NCI-H2196 treated with DMSO at 0.1 percent for 48 hours (cell line): ENCODE data around the gene TENT4A.

Experiments used
- DNase-seq: peaks from one replicate; lab custom pipeline; 2025; ENCODE audit not compliant: unreplicated experiment; lab: John Stamatoyannopoulos, UW

The TENT4A gene

DNA sequence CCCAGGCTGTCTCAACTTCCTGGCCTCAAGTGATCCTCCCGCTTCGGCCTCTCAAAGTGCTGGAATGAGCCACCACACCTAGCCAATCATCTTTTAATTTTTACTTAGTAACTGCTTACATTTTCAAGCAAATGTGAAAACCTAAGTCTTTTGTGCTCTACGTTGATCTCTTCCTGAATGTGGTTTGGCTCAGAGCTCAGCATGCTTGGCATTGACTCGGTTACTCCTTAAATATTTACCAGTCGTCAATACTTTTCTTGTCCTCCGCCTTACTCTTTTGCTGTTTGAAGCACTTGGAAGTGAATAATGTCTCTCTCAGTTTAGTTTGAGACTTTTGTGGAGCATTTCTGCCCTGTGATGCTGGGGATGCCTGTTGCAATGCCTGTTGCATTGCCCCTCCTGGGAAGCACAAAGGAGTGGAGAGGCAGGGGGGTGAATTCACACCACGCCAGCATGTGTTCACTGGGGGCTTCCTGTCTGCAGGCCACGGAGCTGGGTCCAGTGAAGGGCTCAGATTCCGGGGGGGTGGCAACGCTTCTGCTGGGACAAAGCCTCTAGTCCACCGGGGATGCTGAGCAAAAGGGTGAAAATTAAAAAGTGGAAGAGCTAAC, 13.1 kb upstream of the TENT4A start:
- DNase-seq, result no peak

DNA sequence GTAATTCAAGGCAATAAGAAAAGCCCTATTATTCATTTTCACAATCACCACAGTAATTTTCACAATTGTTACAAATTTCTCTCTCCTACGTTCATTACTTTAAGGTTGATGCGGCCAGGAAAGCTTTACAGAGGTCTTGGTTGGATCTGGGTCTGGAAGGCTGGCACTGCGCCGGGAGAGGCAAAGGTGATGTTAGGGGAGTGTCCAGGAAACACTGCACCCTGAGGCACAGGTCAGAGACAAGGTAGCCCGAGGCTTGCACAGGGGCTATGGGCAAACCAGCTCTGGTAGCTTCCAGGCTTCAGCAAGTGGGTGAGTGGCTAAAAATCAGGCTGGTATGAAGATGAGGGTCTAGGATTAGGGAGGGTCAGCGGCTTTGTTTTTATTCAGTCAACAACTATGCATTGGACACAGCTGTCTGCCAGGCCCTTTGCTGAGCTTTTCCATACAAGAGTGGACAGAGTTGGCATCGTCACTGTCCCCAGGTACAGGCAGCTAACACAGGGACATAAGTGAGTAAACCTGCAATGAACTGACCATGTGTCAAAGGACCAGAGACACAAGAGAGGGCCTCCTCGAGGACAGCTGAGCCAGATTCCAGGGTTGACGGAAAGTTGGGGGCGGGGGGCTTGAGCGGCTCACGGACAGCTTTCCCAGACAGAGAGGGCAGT, 12.4 kb upstream of the TENT4A start:
- no peak for DNase-seq

DNA sequence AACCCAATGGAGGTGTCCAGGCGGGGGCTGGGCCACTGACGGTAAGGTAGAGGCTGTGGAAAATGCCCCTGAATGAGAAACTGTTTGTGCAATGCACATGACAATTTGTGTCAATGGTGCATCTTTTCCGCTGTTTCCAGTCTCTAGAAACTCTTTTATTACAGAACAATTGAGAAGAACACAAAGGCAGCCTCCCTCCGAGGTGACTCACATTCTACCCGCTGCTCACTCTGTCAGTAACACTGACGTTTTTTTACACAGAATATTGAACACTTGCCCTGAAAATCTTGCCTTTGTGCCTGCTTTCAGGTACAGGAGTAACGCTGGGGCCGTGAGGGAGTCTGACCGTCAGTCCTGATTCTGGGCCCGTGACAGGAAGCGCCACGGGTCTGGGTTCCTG, 11.7 kb upstream of the TENT4A start:
- no peak for DNase-seq

DNA sequence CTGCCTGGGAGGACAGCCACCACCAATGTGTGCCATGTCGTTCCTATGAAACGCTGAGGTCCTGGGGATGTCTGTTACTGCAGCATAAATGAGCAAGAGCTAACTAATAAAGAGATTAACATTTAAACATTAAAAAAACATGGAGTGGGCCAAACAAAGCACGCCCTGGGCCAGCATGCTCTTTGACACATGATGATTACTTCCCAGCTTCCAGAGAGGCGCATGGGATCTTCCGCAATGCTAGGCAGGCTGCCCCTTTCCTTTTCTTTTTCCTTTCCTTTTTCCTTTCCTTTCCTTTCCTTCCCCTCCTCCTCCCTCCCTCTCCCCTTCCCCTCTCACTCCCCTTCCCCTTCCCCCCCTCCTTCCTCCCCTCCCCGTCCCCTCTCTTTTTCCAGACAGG, 10.6 kb upstream of the TENT4A start:
- no peak for DNase-seq

DNA sequence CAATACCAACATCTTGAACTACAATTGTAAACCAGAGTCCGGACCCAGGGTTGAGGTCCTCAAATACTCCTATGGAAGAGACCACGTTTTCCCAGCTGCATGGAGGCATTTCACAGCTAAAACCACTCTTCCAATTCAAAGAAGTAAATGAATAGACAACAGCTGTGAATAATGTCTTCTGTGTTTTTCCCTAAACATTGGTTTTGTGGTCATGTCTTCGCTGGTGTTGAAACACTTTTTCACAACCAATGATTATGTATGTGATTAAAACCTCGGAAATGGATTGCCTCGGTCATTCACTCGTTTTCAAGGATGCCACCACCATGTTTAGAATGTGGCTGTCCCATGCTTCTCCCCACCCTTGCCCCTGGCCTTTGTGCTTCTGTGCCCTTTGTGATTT, 9.4 kb upstream of the TENT4A start:
- DNase-seq, result no peak

DNA sequence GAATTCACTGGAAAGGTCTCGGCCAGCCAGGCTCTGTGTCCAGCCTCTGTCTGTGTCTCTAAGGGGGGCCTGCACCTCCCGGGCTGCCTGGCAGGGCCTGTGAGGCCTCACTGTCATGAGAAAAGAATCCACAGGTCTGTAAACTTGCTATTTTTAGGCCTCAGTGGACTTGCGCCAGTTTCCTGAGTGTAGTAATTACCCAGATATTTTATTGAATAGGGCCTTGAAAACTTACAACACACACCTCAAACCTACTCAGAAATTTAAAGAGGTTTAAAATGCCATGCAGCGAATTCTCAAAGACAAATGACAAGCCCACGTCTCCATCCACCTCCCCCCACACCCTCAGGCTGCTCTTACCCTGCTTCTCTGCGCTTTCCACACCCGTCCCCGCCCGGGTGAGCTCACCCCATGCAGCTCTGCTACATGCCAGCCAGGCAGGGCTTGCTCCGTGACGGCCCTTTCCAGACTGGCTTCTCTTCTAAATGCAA, 8.8 kb upstream of the TENT4A start:
- DNase-seq, result no peak

DNA sequence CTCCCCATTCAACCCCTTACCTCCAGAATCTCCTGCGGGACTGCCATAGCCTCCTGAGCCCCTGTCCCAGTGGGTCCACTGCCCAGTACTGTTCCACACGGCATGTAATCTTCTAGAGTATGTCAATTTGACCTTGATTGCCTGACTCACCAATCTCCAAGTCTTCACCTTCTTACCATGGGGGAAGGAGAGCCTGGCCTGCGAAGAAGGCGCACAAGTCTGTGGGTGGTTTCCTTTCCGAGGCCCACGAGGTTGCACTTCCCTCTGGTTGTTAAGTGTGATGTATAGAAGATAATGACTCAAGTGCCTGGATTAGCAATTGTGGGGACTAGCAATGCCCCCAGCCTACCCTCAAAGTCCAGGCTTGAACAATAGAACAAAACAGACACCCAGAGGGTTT, 8.1 kb upstream of the TENT4A start:
- no peak for DNase-seq

DNA sequence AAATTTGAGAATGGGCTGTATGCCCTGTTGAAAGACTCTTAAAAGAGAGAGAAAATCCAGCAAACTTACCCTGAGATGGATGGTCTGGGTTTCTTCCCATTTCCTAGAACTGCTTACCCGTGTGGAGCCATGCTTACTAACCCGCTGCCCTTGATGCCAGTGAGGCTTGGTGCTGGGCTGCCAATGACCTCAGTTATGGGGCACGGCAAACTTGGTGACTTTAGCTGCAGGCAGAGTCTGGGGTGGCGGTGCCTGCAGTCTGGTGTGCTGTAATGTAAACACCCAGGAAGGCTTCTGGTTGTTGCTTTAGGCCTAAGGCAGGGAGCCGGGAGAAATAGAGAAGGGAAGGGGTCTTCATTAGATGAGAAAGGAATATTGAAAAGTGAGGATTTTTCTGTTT, 7.3 kb upstream of the TENT4A start:
- no peak for DNase-seq

DNA sequence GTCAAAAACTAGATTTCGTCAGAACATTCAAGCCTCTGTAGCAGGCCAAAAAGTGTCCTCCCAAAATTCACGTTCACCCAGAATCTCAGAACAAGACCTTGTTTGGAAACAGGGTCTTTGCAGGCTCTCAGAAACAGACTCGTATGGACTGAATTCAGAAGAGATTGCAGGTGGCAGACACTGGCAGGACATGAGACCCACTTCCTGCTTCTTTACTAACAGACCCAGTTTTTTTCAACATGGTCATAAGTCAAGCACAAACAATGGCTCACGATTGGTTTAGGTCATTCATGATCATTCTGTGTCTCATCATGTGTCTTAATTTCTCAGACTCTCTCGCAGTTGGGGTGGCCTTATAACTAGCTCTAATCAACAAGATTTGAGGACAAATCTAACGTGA, 5.4 kb upstream of the TENT4A start:
- no peak for DNase-seq

DNA sequence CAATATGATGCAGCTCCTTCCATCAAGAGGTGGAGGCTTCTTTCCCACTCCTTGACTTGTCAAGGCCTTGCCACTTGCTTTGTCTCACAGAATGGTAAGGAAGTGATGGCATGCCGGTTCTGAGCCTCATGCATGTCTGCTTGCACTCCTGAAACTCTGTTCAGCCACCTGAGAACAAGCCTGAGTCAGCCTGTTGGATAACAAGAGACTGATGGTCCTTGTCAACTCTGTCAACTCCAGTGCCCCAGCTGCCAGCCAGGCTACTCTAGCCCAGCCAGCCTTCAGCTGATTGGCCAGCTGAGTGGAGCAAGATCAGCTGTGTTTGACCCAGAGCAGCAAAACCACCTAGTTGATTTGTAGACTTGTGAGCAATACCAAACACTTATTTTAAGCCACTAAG, 4.4 kb upstream of the TENT4A start:
- DNase-seq, result no peak

DNA sequence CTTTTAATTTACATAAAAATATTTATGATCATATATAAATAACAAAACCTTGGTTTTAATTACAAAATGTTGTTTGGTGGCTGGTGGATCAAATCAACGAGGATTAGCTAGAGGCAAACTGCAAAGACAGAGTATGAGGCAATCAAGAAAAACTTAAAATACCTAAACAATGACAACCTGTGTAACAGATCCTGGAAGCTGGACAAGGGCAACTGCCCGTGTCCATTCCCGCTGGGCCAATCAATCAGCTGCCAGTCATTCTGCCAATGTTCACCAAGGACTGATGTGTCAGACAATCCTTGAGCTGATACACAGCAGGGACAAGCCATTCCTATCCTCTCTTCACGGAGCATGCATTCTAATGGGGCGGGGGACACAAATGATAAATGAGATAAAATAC, 3.2 kb upstream of the TENT4A start:
- no peak for DNase-seq

DNA sequence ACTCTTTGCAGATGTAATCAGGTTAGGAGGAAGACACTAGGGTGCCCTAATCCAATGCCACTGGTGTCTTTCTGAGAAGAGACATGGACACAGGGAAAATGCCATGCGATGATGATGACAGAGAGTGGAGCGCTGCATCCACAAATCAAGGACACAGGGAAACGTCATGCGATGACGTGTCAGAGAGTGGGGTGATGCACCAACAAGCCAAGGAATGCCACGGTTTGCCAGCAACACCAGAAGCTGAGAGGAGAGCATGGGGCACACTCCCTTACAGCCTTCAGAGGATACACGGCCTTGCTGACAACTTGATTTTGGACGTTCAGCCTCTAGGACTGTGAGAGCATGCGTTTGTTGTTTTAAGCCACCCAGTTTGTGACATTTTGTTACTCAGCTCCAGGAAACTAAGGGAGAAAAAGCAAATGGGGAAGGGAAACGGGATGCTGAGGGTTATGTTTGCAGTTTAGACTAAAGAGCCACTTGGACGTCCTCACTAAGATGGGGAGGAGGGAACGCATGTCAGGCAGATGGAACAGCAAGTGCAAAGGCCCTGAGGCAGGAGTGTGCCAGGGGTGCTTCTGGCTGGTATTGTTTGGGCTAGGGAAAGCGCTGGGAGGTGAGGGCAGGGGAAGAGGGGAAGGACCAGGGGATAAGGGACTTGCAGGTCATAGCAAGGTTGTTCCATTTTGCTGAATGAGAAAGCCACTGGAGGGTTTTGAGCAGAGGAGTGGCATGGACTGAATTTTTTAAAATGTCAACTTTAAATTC, 2.5 kb upstream of the TENT4A start:
- no peak for DNase-seq

DNA sequence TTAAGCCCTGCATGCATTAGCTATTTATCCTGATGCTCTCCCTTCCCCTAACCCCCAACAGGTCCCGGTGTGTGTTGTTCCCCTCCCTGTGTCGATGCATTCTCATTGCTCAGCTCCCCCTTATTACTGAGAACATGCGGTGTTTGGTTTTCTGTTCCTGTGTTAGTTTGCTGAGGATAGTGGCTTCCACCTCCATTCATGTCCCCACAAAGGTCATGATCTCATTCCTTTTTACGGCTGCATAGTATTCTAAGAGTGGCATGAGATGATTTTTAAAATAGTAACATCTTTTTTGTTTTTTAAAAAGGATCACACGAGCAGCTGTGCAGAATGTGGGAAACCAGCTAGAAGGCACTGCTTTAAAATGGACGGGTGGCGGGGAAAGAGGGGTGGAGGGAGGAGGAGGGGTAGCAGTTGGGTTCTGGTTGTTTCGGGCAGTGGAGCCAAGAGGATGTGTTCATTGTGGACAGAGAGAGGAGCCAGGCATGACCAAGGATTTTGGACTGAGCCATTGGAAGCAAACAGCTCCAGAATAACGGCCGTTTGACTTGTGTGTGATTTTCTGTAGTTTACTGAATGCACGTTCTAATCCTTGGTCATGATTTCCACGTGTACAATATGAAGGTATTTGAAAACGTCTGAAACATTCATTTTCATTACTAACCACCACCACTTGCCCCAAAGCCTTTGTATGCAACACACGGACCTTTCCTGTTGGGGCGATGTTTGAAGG, 1.7 kb upstream of the TENT4A start:
- no peak for DNase-seq

DNA sequence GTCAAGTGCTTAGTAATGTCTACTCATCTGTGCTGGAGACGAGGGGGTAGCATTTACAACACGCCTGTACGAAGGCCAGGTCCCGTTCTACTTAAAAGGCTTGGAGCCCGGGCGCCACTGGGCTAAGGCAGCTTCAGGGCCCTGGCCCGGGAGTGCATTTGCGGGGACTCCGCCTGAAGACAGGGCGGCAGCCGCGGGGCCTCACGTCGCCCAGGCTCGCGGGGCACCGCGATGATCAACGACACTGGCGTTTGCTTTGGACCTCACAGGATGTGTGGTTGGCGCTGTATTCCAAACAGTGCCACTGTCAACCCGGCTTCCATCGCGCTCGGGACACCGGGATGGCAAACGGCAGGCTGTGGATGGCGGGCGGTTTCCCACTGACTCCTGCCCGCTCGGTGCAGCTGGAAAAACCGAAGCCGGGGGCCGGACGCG, 1.1 kb upstream of the TENT4A start:
- DNase-seq, result peak; percentile 22

DNA sequence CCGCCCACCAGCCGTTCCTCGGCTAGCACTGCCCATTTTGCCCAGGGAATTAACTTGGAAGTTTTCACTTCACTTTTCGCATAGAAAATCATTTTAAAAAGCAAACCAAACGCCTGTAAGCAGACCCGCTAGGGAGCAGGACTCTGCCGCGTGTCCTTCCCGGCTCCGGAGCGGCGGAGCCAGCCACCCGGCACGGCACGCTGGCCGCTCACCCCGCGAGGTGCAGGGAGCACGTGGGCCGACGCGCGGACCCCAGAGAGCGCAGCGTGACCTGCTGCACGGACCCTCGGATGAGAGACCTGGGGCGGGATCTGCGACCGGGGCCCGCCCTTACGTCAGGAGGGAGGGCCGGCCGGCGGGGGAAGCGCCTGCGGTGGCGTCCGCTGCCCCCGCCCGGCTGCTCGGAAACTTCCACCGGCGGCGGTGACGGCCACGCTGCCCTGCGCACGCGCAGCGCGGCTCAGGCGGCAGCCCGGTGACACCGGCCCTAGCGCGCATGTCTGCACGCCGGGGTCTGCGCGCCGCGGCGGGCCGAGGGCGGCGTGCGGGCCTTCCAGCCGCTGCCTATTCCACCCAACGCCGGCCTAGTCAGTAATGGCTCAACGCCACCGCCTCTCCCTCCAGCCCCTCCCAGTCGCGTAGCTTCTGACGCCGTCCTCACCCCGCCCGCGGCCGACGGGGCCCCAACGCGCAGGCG, 507 bp upstream of the TENT4A start:
- DNase-seq, result peak; percentile 95

DNA sequence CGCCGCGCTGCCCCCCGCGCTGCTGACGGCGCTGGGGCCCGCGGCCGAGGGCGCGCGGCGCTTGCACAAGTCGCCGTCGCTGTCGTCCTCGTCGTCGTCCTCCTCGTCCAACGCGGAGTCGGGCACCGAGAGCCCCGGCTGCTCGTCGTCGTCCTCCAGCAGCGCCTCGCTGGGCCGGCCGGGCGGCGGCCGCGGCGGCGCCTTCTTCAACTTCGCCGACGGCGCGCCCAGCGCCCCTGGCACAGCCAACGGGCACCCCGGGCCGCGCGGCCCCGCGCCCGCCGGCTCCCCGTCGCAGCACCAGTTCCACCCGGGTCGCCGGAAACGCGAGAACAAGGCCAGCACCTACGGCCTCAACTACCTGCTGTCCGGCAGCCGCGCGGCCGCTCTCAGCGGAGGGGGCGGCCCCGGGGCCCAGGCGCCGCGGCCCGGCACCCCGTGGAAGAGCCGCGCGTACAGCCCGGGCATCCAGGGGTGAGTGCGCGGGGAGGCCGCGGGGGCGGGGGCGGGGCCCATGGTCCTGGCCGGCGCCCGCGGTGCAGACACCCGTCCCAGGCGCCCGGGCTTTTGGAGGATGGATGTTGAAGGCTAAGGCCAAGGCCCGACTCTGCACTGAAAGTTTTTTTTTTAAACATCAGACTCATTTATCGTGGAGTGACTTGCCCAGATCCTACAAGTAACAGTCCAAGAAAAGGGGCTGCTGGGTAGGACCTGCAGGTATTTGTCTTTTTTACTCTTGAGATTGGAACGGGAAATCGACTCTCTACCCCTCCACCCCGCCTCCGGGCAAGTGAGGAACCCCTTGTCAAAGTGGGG, 1.2 kb downstream of the TENT4A start:
- no peak for DNase-seq

DNA sequence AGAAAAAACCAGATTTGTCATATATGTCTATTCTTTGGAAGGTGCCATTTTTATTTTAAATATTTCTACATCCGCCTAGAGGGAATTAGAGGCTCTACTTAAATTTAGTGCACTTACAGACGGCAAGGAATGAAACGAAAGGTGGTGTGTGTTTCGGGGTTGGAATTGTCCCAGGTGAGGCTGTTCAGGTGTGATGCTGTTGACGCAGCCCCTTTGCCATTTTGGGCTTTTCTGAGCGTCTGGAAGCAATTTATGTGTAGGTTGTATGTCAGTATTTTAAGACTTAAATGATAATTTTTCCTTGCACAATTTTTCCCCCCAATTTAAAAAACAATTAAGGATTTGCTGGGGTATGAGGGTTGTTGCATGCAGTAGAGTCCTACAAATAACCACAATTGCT, 2.0 kb downstream of the TENT4A start:
- no peak for DNase-seq

DNA sequence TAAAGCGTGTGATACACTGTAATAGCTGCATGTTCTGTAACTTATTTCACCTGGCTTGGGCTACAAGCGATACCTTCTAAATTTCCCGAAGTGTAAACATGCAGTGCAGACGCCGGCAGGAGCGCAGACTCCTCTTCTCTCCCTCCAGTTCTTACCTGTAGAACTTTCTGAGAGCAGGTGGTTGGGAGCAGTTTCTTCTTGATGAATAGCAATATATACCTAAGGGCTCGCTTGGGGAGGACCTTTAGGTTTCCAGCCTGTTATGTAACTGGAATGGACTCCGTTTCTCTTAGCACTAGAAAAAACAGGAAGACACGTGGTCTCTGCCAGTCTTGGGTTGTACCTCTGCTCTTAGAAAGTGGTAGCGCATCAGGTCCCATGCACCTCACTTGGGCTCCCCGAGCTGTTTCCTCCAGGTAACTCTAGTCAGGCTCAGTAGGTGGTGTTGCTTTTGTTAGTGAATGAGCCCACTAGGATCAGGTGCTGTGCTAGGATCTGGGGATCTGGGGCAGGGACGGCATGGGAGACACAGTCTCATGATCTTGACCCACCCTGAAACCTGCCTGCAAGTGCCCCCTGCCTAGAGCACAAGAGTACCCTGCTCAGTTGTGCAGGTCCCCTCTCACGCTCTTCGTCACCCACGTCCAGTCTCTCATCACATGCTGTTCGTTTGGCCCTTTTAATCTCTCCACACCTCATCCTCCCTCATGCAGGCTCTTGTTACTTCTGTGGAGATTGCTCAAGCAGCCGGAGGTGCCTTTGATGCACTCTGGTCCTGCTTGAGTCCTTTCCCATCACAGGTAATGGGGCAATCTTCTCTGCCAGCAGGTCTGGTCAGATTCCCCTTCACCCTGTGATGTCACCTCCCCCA, 2.8 kb downstream of the TENT4A start:
- no peak for DNase-seq

DNA sequence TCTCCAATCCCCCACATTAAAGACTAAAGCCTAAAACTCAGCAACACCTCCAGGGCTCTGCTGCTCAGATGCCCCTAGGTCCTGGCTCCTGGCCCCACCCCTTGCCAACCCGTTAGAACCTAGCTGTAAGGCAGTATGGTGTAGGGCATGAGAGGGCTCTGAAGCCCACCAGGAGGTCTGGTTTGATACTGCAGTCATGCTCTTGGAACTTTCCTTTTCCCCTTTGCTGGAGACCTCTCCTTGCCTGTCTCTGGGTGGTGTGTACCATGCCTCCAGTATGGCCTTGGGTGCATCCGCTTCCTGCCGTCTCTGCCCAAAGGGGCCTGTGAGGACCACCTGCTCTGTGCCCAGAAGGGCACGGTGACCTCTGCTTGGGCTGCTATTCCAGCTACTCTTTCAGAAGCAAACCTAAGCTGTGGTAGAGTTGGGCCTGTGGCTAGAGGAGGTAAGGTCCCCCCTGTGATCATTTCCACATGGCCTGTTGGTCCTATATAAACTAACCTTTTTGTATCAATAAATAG, 3.5 kb downstream of the TENT4A start:
- DNase-seq, result no peak
